Measurements from ENCODE around the gene SEC16A.

Gene SEC16A

GRCh38 chr9:136459425-136459824 lies 23.4 kb downstream of the SEC16A start:
- DNase-seq, result no peak

GRCh38 chr9:136457326-136457725 lies 25.5 kb downstream of the SEC16A start:
- DNase-seq, result no peak

- no peak for DNase-seq
These were observed 26.6 kb downstream of the SEC16A start for GRCh38 chr9:136456258-136456657.

GRCh38 chr9:136455043-136456002 lies 27.5 kb downstream of the SEC16A start:
- DNase-seq, result no peak

GRCh38 chr9:136454026-136454796 lies 28.6 kb downstream of the SEC16A start:
- no peak for DNase-seq

GRCh38 chr9:136453326-136453725 lies 29.5 kb downstream of the SEC16A start:
- no peak for DNase-seq

- DNase-seq, result no peak
These were observed 31.5 kb downstream of the SEC16A start for GRCh38 chr9:136451221-136451877.

GRCh38 chr9:136448655-136449054 lies 34.2 kb downstream of the SEC16A start:
- DNase-seq, result no peak

GRCh38 chr9:136447173-136447778 lies 35.6 kb downstream of the SEC16A start:
- no peak for DNase-seq

DNA sequence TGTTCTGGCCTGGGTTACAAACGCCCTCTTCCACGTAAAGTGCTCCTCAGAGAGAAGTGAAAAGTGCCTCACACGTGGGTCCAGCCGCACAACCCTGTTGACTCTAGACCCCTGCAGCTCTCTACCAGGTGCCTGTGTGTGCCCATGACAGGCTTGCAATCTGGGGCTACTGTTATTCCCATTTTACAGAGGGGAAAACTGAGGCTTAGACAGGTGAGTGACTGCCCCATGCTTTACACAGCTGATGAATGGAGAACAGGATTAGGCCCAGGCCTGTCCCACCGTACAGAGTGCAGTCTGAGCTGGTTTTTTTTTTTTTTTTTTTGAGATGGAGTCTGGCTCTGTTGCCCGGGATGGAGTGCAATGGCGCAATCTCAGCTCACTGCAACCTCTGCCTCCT lies 37.0 kb downstream of the SEC16A start:
- no peak for DNase-seq

DNA sequence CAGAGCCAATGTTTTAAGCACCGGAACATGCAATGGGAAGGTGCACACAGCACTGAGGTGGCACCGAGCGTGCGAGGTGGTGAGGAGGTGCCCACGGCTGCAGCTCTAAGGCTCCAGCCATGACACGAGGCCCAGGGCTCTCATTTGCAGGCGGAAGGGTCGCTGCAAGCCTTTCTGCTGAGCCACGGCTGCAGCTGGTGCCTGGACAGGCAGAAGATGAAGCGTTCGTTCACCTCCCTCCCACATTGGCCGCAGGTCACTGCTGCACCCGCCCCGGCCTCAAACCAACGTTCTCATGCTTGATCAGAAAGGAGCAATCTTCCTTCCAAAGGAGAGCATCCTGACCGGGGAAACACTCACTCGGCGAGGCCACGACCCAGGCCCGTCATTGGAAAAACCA lies 38.7 kb downstream of the SEC16A start:
- no peak for DNase-seq

DNA sequence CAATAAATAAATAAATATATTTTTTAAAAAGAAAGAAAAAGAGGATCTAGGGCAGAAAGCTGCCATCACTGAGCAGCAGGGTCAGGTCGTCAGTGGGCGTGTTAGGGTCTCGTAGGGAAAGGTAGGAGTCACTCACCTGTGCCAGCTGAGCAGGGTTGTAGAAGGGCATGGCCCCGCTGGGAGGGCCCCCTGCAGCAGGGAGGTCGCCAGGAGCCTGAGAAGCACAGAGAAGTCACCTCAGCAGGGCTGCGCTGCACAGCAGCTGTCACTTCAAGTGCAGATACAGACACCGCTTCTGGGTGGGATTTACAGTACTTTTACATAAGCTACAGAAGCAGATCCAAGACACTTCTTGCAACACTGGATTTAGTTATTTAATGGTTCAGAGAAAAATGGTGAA lies 39.2 kb downstream of the SEC16A start:
- no peak for DNase-seq

DNA sequence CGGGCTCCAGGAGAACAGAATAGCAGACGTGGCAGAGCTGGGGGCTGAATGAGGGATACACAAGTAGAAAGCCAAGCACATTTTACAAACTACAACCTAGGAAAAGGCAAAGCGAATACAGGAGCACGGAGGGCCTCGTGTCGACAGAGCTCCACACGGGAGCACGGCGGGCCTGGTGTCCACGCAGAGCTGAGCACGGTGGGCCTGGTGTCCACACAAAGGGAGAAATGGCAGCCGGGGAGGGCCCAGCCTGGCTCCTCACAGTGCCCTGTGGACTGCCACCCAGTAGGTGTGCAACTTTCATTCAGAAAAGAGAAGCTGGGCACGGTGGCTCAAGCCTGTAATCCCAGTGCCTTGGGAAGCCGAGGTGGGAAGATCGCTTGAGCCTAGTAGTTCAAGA lies 39.8 kb downstream of the SEC16A start:
- no peak for DNase-seq

GRCh38 chr9:136442265-136442664 lies 40.6 kb downstream of the SEC16A start:
- no peak for DNase-seq

DNA sequence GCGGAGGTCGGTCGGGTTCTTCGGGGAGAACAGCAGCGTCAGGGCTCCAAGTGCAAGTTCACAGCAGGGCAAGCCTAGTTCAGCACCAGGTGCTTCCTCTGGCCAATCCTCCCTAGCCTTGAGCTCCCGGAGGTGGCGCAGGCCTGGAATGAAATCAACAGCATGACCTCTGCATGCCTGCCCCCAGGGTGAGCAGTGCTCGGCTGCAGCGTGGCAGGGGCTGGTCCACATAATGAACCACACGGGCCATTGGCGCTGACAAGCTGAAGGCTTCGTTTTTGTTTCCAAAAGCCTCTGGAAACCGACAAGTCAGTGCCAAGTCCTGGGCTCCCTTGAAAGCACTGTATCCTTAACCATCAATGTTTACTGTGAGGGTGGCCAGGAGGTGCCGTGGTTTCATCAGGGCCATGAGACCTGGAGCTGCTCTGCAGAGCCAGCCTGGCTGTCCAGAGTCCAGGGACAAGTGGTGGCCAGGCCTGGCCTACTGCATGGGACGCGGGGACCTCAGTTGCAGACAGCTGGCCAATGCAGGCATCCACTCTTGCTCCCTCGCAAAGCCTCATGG lies 41.1 kb downstream of the SEC16A start:
- no peak for DNase-seq

DNA sequence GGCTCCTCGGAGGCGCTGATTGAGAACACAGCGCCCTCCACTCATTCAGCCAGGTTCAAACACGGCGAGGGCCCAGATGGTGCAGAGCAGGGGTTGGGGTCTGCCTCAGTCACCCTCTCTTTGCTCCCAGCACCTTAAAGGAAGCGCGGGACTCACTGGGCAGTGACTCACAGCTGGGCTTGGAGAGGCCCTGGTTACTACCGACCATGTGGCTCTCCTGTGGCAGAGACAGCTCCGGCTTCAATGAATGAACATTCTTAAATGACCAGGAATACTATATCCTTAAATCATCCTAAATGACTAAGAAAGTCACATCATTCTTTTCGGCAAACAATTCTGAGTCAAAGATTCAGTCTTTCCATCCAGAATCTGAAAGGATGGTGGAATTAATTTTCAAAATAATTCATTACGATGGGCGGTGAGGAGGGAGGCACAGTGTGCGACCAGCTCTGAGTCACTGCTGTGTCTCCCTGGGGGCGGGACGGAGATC lies 41.6 kb downstream of the SEC16A start:
- DNase-seq, result no peak

DNA sequence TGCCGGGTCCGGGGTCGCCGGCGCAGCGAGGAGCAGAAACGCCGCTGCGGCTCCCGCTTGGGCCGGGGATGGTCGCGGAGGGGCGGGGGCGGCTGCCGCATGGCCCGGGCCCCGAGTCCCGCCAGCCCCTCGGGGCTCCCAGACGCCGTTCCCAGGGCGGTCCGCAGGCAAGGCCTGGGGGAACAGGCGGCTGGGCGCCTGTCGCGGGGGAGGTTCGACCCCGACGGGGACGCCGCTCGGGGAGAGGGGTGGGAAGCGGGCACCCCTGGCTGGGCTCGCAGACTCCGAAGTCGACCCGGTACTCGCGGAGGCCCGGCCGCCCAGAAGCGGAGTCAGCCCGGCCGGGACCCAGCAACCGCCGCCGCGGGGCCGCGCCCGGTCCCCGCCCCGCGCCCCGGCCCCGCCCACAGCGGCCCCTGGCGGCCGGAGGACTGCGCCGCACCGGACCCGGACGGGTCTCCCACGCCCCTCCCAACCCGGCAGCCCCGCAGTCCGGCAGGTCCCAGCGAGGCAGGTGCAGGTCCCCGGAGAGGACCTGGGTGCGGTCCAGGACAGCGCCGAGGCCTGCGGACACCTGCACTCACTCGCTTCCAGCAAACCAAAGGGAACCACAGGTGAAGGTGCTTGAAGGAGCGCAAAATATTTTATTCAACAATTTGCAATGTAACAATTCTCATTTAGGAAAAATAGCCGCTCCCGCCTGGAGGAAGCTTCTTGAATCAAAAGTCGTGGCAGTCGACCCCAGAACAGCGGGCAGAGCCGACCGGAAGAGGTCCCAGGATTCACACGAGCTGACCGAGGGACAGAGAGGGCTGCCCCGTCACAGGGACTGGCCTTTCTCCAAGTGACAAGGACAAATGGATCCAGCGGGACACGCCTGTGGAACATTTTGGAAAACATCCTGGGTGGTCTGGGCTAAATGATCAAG lies 43.1 kb downstream of the SEC16A start, which contains the start of gene INPP5E:
TSS of gene INPP5E (minus strand) at position 365 of the 928 bp plus-strand sequence. CDS start 426 bp downstream, outside the sequence.
- peak; percentile 87 to 93 for DNase-seq

- DNase-seq, result peak; percentile 76 to 80
These were observed 44.0 kb downstream of the SEC16A start for GRCh38 chr9:136438548-136439480.

GRCh38 chr9:136437839-136438547 lies 44.8 kb downstream of the SEC16A start:
- peak in 1 of 2 experiments; percentile 29 for DNase-seq

All from activated T-cell treated with anti-CD3 and anti-CD28 coated beads, Interleukin-2, amount 50 U/mL, for 48 hours (primary cell).